Hematopoietic multipotent progenitor cell treated with erythropoietin and hydrocortisone succinate and interleukin-3 and kit ligand, for 15 days (in vitro differentiated cells): ENCODE data around the gene PHB1.
"Not testable (repeated sequence)": the region's sequence is repeated elsewhere in the genome, so short reads cannot be mapped to it uniquely, and the experiment has no call there.

ENCODE experiments used
- DNase-seq: peaks from one replicate; pipeline ENCODE4 v3.0.0-alpha.2; 2015; ENCODE audit warnings: low spot score

Gene PHB1

GRCh38 chr17:49381033-49381432, 33.6 kb downstream of the PHB1 start:
- no peak for DNase-seq

DNA sequence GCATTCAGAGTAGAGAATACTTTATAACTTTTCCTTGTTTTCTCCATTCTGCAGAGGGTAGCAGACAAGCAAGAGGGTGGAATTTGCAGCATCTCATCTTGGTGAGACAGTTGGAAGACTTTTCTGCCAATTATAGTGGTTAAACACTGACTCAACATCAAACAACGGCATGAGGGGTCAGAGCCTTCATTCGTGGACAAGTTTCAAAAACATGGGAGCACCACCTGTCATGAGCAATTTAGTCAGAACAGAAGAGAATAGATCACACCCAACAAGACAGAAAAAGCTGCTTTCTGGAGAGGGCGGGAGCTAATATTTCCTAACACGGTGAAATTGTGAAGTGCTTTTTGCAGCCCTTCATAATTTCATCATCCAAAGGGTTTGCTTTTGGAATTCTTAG, 34.8 kb downstream of the PHB1 start:
- no peak for DNase-seq

DNA sequence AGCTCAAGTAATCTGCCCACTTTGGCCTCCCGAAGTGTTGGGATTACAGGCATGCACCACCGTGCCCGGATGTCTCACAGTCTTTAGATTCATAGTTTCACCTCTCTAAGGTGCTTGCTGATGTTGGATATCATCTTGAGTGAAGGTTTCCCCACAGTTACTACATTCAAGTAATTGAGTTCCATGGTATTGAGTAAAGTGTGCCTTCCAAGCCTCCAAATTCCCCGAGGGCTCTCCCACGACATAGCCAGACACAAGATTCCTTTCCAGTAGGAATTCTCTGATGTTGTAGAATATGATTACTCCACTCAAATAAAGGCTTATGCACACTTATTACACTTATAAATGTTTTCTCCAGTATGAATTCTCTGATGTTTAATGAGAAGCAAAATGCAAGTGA, 36.4 kb downstream of the PHB1 start:
- no peak for DNase-seq

GRCh38 chr17:49375544-49375943, 39.1 kb downstream of the PHB1 start:
- no peak for DNase-seq

DNA sequence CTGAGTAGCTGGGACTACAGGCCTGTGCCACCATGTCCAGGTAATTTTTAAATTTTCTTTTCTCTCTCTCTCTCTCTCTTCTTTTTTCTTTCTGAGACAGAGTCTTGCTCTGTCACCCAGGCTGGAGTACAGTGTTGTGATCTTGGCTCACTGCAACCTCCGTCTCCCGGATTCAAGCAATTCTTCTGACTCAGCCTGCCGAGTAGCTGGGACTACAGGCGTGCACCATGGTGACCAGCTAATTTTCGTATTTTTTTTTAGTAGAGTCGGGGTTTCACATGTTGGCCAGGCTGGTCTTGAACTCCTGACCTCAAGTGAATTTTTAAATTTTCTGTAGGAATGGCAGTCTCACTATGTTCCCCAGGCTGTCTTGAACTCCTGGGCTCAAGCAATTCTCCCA, 41.6 kb downstream of the PHB1 start:
- DNase-seq, result no peak

- no peak for DNase-seq
These were observed 42.3 kb downstream of the PHB1 start for GRCh38 chr17:49372425-49372824.

GRCh38 chr17:49370971-49371834, 43.5 kb downstream of the PHB1 start:
- no peak for DNase-seq

DNA sequence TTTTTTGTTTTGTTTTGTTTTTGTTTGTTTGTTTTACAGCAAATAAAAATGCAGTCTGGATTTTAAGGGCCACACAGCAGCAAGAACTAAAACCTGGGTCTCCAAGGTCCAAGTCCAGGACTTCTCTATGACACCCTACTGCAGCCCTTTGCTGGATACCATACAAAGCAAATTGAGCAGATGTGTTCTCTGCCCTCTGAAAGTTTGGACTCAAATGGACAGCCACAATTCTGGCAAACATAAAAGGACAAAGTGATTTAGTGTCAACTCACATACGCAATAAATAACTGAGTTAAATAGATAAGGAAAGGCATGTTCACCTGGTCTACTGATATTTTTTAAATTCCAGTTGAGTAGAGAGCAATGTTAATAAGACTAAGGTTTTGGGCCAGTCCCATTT, 44.9 kb downstream of the PHB1 start:
- no peak for DNase-seq

DNA sequence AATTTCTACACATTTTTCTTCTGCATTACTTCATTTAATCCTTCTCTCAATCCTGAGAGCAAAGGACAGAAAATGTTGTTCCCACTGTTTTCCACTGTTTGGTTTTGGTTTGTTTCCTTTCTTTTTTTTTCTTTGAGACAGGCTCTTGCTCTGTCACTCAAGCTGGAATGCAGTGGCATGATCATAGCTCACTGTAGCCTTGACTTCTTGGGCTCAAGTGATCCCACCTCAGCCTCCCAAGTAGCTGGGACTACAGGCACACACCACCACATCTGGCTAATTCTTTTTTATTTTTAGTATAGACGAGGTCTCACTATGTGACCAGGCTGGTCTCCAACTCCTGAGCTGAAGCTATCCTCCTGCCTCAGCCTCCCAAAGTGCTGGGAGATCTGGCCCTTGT, 45.6 kb downstream of the PHB1 start:
- no peak for DNase-seq

- DNase-seq, result no peak
These were observed 49.0 kb downstream of the PHB1 start for GRCh38 chr17:49365667-49366066.

DNA sequence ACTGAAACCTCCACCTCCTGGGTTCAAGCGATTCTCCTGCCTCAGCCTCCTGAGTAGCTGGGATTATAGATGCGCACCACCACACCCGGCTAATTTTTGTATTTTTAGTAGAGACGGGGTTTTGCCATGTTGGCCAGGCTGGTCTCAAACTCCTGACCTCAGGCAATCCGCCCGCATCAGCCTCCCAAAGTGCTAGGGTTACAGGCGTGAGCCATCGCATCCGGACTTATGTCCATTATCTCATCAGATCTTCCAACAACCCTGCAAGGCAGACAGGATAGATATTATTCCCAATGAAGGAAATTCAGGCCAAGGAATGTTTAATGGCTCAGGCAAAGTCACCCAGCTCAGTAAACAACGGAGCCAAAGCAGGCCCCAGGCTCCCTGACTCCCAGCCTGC, 49.6 kb downstream of the PHB1 start:
- not testable (repeated sequence) for DNase-seq

- no peak for DNase-seq
These were observed 50.6 kb downstream of the PHB1 start for GRCh38 chr17:49364119-49364518.

DNA sequence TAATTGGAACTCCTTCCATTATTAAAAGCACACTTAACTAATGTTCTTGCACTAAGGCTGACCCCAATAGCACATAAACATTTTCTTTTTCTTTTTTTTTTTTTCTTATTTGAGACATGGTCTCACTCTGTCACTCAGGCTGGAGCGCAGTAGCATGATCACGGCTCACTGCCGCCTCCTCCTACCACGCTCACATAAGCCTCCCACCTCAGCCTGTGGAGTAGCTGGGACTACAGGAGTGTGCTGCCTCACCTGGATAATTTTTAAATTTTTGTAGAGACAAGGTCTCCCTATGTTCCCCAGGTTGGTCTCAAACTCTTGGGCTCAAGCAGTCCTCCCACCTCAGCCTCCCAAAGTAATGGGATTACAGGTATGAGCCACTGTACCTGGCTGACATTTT, 51.4 kb downstream of the PHB1 start:
- DNase-seq, result no peak

- no peak for DNase-seq
These were observed 52.0 kb downstream of the PHB1 start for GRCh38 chr17:49362723-49363117.

- DNase-seq, result peak; percentile 82
These were observed 52.6 kb downstream of the PHB1 start, which contains the start of gene ZNF652 for GRCh38 chr17:49361902-49362722. ZNF652 (minus strand) TSS chr17:49362250; CDS start chr17:49317725, 44,525 bp downstream.

GRCh38 chr17:49361129-49361901, 53.4 kb downstream of the PHB1 start:
- DNase-seq, result peak; percentile 36

DNA sequence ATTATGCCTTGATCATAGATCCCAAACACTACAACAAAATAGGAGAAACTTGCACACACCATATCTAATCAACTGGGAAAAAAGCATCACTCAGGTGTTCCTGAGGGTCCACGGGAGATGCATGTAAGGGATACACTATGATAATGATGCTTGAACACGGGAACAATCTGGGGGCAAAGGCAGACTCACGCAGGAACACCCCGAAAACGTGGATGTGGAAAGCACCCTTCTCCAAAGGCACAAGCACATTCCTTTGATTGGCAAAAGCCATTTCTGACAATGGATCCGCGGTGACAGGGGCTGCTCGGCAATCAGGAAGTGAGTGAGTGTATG, 53.9 kb downstream of the PHB1 start:
- DNase-seq, result no peak

GRCh38 chr17:49359990-49360795, 54.5 kb downstream of the PHB1 start:
- no peak for DNase-seq

DNA sequence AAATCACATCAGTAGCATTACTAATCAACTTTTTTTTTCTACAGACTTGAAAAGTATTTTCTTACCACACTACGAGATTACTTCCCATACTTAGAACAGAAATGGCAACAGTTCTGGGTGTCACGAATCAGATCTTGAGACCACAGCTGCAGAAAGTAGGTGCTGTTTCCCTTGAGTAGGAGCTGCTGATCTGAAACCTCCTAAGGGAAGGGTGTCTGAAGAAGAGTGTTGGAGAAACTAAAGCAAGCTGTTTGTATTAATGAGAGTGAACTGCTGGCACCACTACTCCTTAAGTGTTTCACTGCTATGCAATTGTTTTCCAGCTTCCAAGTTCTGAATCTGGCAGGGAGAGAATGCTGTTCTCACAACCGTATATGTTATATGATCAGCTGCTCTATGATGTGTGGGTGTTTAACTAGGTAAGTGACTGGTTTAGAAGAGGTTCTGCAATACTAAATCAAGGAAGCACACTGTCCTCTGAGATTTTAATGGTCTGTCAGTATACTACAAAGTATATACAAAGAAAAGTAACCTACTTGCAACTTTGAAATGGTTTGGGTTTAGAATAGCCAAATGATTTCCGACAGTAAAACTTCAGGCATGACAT, 55.9 kb downstream of the PHB1 start:
- no peak for DNase-seq

- DNase-seq, result no peak
These were observed 57.2 kb downstream of the PHB1 start for GRCh38 chr17:49357516-49357915.

GRCh38 chr17:49356320-49356719, 58.4 kb downstream of the PHB1 start:
- no peak for DNase-seq
